ENCODE results near the gene ZFAND3.

The ZFAND3 gene

GRCh38 chr6:38021029-38021428, 201.5 kb downstream of the ZFAND3 start:
- Histone ChIP-seq H3K27me3 (ENCODE audit: control insufficient read depth, insufficient read depth, low read length) (no peaks in the 10 kb centered on the region), H3K4me1 (ENCODE audit: control insufficient read depth, insufficient read depth, low read length) (no peaks in the 10 kb centered on the region), H3K4me3 (ENCODE audit: low read length) (no peak overlapping the region), H3K27ac (ENCODE audit: low read length) (no peak overlapping the region), H3K36me3 (ENCODE audit: control insufficient read depth, insufficient read depth, low read length) (no peaks in the 10 kb centered on the region), H3K9me3 (ENCODE audit: control insufficient read depth, insufficient read depth, low read length) (no peaks in the 10 kb centered on the region)
- no CpG with 5 or more reads among the region's 2 CpGs for WGBS (ENCODE audit: insufficient coverage, insufficient read length)
- DNase-seq (ENCODE audit: low read depth, low spot score) = no peak

- no peaks in the 10 kb centered on the region for H3K9me3 ChIP-seq (ENCODE audit: control insufficient read depth, insufficient read depth, low read length)
- no peaks in the 10 kb centered on the region for H3K27me3 ChIP-seq (ENCODE audit: control insufficient read depth, insufficient read depth, low read length)
- no peak overlapping the region for H3K27ac ChIP-seq (ENCODE audit: low read length)
- H3K4me3 ChIP-seq (ENCODE audit: low read length) = no peak overlapping the region
- H3K4me1 ChIP-seq (ENCODE audit: control insufficient read depth, insufficient read depth, low read length) = no peaks in the 10 kb centered on the region
- WGBS (ENCODE audit: insufficient coverage, insufficient read length) = no CpG with 5 or more reads among the region's 1 CpG
- H3K36me3 ChIP-seq (ENCODE audit: control insufficient read depth, insufficient read depth, low read length) = no peaks in the 10 kb centered on the region
- no peak for DNase-seq (ENCODE audit: low read depth, low spot score)
Observed at GRCh38 chr6:38021571-38021970, 202.0 kb downstream of the ZFAND3 start.

DNA sequence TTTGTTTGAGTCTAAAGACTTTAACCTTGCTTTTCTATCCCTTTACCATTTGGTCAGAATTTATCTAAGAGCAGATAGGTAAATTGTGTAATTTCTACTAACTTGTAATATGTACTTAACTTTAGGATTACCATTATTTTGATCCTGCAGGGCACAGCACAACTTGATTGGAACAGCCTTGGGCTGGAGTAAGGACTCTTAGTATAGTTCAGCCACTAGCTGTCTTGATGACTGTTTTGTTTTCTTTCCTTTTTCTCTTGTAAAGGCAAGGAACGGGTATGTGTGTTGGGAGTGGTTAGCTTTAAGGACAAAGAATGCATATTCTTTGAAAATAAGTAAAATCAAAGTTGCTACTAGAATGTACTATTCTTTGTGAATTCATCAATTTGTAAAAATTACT, 203.2 kb downstream of the ZFAND3 start:
- WGBS (ENCODE audit: insufficient coverage, insufficient read length) = no CpG with 5 or more reads among the region's 1 CpG
- no peaks in the 10 kb centered on the region for H3K27me3 ChIP-seq (ENCODE audit: control insufficient read depth, insufficient read depth, low read length)
- DNase-seq (ENCODE audit: low read depth, low spot score) = no peak

GRCh38 chr6:38024908-38025307, 205.4 kb downstream of the ZFAND3 start:
- no peaks in the 10 kb centered on the region for H3K36me3 ChIP-seq (ENCODE audit: control insufficient read depth, insufficient read depth, low read length)

More for the DNA sequence above, 203.2 kb downstream of the ZFAND3 start:
- Histone ChIP-seq H3K36me3 (ENCODE audit: control insufficient read depth, insufficient read depth, low read length) (no peaks in the 10 kb centered on the region), H3K27ac (ENCODE audit: low read length) (no peak overlapping the region), H3K9me3 (ENCODE audit: control insufficient read depth, insufficient read depth, low read length) (no peaks in the 10 kb centered on the region), H3K4me1 (ENCODE audit: control insufficient read depth, insufficient read depth, low read length) (no peaks in the 10 kb centered on the region), H3K4me3 (ENCODE audit: low read length) (no peak overlapping the region)

GRCh38 chr6:38025451-38025850, 205.9 kb downstream of the ZFAND3 start:
- H3K4me1 ChIP-seq (ENCODE audit: control insufficient read depth, insufficient read depth, low read length) = no peaks in the 10 kb centered on the region
- DNase-seq (ENCODE audit: low read depth, low spot score) = no peak
- no peaks in the 10 kb centered on the region for H3K27me3 ChIP-seq (ENCODE audit: control insufficient read depth, insufficient read depth, low read length)
- no peaks in the 10 kb centered on the region for H3K36me3 ChIP-seq (ENCODE audit: control insufficient read depth, insufficient read depth, low read length)
- no peak overlapping the region for H3K4me3 ChIP-seq (ENCODE audit: low read length)
- H3K27ac ChIP-seq (ENCODE audit: low read length) = no peak overlapping the region
- no peaks in the 10 kb centered on the region for H3K9me3 ChIP-seq (ENCODE audit: control insufficient read depth, insufficient read depth, low read length)

More at GRCh38 chr6:38024908-38025307, 205.4 kb downstream of the ZFAND3 start:
- Histone ChIP-seq H3K9me3 (ENCODE audit: control insufficient read depth, insufficient read depth, low read length) (no peaks in the 10 kb centered on the region), H3K4me3 (ENCODE audit: low read length) (no peak overlapping the region), H3K27ac (ENCODE audit: low read length) (no peak overlapping the region), H3K27me3 (ENCODE audit: control insufficient read depth, insufficient read depth, low read length) (no peaks in the 10 kb centered on the region), H3K4me1 (ENCODE audit: control insufficient read depth, insufficient read depth, low read length) (no peaks in the 10 kb centered on the region)
- no peak for DNase-seq (ENCODE audit: low read depth, low spot score)

DNA sequence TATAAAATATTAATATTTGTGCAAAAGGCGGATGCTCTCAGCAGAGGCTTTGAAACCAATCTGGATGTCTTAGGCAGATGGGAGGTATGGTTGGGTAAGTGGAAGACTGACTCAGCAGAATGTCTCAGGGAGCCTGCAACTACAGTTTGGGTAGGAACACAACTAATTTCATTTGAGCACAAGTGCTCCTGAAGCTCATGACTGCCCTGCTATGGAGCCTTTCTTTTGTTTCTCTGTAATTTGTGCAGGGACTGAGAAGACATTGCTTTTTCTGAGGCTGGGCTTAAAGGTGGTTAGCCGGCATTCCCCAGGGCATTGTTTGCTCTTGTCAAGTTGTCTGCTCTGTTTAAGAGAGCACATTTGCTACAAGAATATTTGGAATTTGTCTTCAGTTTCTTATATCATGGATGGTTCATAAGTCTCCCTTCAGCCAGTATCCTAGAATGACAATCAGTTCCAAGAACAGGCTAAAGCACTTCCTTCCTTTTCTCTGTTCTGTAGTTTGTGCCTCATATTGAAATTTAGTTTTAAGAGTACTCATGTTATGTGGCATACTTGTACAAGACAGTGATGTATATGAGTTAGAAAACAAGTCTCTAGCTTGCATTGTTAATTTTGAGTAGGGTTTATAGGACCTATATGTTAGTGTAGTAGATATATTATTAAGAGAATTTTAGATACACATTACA, 208.3 kb downstream of the ZFAND3 start:
- no peaks in the 10 kb centered on the region for H3K36me3 ChIP-seq (ENCODE audit: control insufficient read depth, insufficient read depth, low read length)
- H3K4me3 ChIP-seq (ENCODE audit: low read length) = no peak overlapping the region
- no peak overlapping the region for H3K27ac ChIP-seq (ENCODE audit: low read length)
- H3K9me3 ChIP-seq (ENCODE audit: control insufficient read depth, insufficient read depth, low read length) = no peaks in the 10 kb centered on the region
- WGBS (ENCODE audit: insufficient coverage, insufficient read length) = no CpG with 5 or more reads among the region's 2 CpGs
- DNase-seq (ENCODE audit: low read depth, low spot score) = no peak
- no peaks in the 10 kb centered on the region for H3K27me3 ChIP-seq (ENCODE audit: control insufficient read depth, insufficient read depth, low read length)
- H3K4me1 ChIP-seq (ENCODE audit: control insufficient read depth, insufficient read depth, low read length) = no peaks in the 10 kb centered on the region

DNA sequence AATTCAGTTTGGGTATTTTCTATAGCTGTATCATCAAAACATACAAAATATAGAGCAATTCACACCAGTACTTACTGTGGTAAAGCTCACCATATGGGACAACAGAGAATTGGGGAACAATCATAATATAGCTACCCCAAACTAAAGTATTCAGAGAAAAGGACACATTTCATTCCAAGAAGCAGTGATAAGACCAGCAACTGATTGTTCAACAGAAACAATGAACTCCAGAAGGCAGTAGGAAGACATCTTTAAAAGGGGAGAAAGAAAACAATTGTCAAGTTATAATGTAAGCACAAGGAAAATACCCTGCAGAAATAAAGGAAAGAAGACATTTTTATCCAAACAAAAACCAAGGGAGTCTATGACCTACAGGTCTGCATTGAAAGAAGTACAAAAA, 210.9 kb downstream of the ZFAND3 start:
- no peaks in the 10 kb centered on the region for H3K4me1 ChIP-seq (ENCODE audit: control insufficient read depth, insufficient read depth, low read length)
- no peaks in the 10 kb centered on the region for H3K36me3 ChIP-seq (ENCODE audit: control insufficient read depth, insufficient read depth, low read length)
- H3K9me3 ChIP-seq (ENCODE audit: control insufficient read depth, insufficient read depth, low read length) = no peaks in the 10 kb centered on the region
- H3K27me3 ChIP-seq (ENCODE audit: control insufficient read depth, insufficient read depth, low read length) = no peaks in the 10 kb centered on the region
- H3K4me3 ChIP-seq (ENCODE audit: low read length) = no peak overlapping the region
- no peak overlapping the region for H3K27ac ChIP-seq (ENCODE audit: low read length)
- no peak for DNase-seq (ENCODE audit: low read depth, low spot score)

GRCh38 chr6:38032797-38033196, 213.3 kb downstream of the ZFAND3 start:
- H3K4me3 ChIP-seq (ENCODE audit: low read length) = no peak overlapping the region
- no peak for DNase-seq (ENCODE audit: low read depth, low spot score)
- no peak overlapping the region for H3K27ac ChIP-seq (ENCODE audit: low read length)
- no peaks in the 10 kb centered on the region for H3K9me3 ChIP-seq (ENCODE audit: control insufficient read depth, insufficient read depth, low read length)
- H3K4me1 ChIP-seq (ENCODE audit: control insufficient read depth, insufficient read depth, low read length) = no peaks in the 10 kb centered on the region
- no CpG with 5 or more reads among the region's 1 CpG for WGBS (ENCODE audit: insufficient coverage, insufficient read length)
- H3K36me3 ChIP-seq (ENCODE audit: control insufficient read depth, insufficient read depth, low read length) = no peaks in the 10 kb centered on the region
- H3K27me3 ChIP-seq (ENCODE audit: control insufficient read depth, insufficient read depth, low read length) = no peaks in the 10 kb centered on the region

GRCh38 chr6:38033442-38033982, 214.0 kb downstream of the ZFAND3 start:
- H3K36me3 ChIP-seq (ENCODE audit: control insufficient read depth, insufficient read depth, low read length) = no peaks in the 10 kb centered on the region
- no CpG with 5 or more reads among the region's 1 CpG for WGBS (ENCODE audit: insufficient coverage, insufficient read length)
- no peak for DNase-seq (ENCODE audit: low read depth, low spot score)

DNA sequence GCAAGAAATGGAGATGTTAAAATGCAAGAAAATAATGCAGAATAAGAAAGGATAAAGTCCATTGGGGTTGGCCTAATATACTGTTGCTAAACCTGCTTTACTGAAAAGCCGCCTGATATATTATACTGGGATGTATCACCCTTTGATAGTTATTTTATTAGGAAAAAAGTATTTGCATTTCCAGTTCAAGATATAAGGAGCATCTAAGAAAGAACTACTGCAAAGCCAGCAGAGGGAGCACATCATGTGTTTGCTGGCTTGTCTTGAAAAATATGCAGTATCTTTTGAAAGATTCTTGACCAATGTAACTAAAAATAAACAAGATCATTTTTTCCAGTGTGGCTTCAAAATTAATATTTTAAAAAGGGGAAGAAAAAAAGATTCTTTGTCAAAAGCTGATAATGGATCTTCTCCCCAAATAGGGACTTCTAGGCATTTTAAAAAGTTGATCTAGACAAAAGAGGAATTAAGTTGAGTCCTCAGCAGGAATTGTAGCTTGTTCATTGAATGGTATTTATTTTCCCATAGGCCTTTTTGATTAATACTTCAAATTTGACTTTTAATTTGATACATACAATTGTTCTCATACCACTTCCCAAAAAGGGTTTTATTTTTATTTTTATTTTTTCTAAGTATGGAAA, 214.9 kb downstream of the ZFAND3 start:
- no peak for DNase-seq (ENCODE audit: low read depth, low spot score)
- H3K4me1 ChIP-seq (ENCODE audit: control insufficient read depth, insufficient read depth, low read length) = no peaks in the 10 kb centered on the region; the same call in 1 of the 2 replicates
- no peak overlapping the region for H3K4me3 ChIP-seq (ENCODE audit: low read length)
- no CpG with 5 or more reads among the region's 1 CpG for WGBS (ENCODE audit: insufficient coverage, insufficient read length)
- H3K27ac ChIP-seq (ENCODE audit: low read length) = no peak overlapping the region
- no peaks in the 10 kb centered on the region for H3K27me3 ChIP-seq (ENCODE audit: control insufficient read depth, insufficient read depth, low read length)
- H3K9me3 ChIP-seq (ENCODE audit: control insufficient read depth, insufficient read depth, low read length) = no peaks in the 10 kb centered on the region
- no peaks in the 10 kb centered on the region for H3K36me3 ChIP-seq (ENCODE audit: control insufficient read depth, insufficient read depth, low read length)

More at GRCh38 chr6:38033442-38033982, 214.0 kb downstream of the ZFAND3 start:
- Histone ChIP-seq H3K27ac (ENCODE audit: low read length) (no peak overlapping the region), H3K9me3 (ENCODE audit: control insufficient read depth, insufficient read depth, low read length) (no peaks in the 10 kb centered on the region), H3K27me3 (ENCODE audit: control insufficient read depth, insufficient read depth, low read length) (no peaks in the 10 kb centered on the region), H3K4me3 (ENCODE audit: low read length) (no peak overlapping the region), H3K4me1 (ENCODE audit: control insufficient read depth, insufficient read depth, low read length) (no peaks in the 10 kb centered on the region; the same call in 1 of the 2 replicates)

GRCh38 chr6:38035478-38035877, 216.0 kb downstream of the ZFAND3 start:
- Histone ChIP-seq H3K36me3 (ENCODE audit: control insufficient read depth, insufficient read depth, low read length) (no peaks in the 10 kb centered on the region), H3K4me1 (ENCODE audit: control insufficient read depth, insufficient read depth, low read length) (no peaks in the 10 kb centered on the region; the same call in 1 of the 2 replicates), H3K9me3 (ENCODE audit: control insufficient read depth, insufficient read depth, low read length) (no peaks in the 10 kb centered on the region), H3K27ac (ENCODE audit: low read length) (no peak overlapping the region), H3K4me3 (ENCODE audit: low read length) (no peak overlapping the region), H3K27me3 (ENCODE audit: control insufficient read depth, insufficient read depth, low read length) (no peaks in the 10 kb centered on the region)
- no peak for DNase-seq (ENCODE audit: low read depth, low spot score)
- no CpG with 5 or more reads among the region's 1 CpG for WGBS (ENCODE audit: insufficient coverage, insufficient read length)

Data from iPS DF 6.9 (cell line).